ENCODE results near the gene RALGDS. TPM values are rescaled to one million over a fixed set of nuclear protein-coding genes. Genes with fewer than 3 reads are reported as not detected.

The RALGDS gene
- total and polyA plus RNA-seq, 2 of the 4 experiments (the other 2 are of a cell fraction), result 13.1 to 36.9 TPM

DNA sequence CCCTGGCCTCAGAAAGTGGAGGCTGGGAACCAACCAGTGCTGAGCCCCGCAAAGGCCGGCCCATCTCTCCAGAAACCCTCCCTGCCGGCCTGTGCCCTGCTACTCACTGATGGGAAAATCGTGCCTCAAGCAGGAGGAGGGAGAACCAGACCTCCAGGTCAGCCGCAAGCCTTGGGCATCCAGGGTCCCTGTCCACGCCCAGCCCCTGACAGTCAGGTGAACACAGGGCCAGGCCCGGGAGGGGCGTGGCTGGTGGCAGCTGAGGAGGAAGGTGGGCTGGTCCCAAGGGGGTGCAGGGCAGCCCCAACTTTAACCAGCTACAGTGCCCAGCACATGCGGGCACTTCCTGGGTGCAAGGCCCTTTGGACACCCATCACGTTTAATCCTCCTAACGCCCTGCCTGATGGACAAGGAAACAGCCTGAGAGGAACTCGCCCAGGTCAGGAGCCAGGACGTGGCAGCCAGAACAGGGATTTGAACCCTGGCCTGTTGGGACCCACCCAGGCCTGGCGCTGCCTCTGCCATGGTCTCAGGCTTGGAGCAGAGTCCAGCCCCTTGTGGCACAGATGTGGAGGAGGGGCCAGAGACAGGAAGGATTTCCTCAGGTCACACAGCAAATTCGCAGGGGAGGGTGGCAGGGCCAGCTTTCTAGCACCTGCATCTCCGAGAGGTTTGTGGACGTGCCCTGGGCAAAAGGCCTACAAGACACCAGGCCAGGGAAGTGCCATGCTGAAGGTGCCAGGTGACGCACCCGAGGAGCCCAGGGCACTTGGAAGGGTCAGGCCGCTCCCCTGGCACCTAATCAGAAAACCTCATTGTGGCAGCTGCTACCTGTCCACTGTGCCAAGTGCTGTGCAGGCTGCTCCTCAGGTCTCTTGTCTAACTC lies 4.5 kb downstream of the RALGDS start:
- Histone ChIP-seq H4K20me1 (ENCODE audit: insufficient read depth, low read length) (peaks cover 76% of the 10 kb centered on the region), H2BK120ac (ENCODE audit: low read depth, low read length) (no peak overlapping the region), H3K4ac (ENCODE audit: low read depth, low read length) (no peak overlapping the region), H2AFZ (replicated peaks; ENCODE audit: low read length, poor library complexity) (no peak overlapping the region), H2BK5ac (ENCODE audit: low read depth, low read length, poor library complexity, severe bottlenecking) (no peak overlapping the region), H3K4me2 (ENCODE audit: low read depth, low read length) (no peak overlapping the region), H3K27me3 (ENCODE audit: control insufficient read depth, insufficient read depth, low read length) (no peaks in the 10 kb centered on the region), H3K23ac (ENCODE audit: low read depth, low read length) (no peak overlapping the region), H3K4me1 (ENCODE audit: control insufficient read depth, insufficient read depth, low read length) (peaks cover 37% of the 10 kb centered on the region), H2AK9ac (replicated peaks; ENCODE audit: low read depth, low read length, poor library complexity) (peak overlapping the region; percentile 24), H3K79me1 (ENCODE audit: low read depth in 1 of 2, low read length in 2 of 2) (peaks cover 33 to 89% of the 10 kb centered on the region in 2 experiments), H4K91ac (ENCODE audit: insufficient read depth, low read depth, low read length) (no peak overlapping the region), H4K5ac (ENCODE audit: low read depth, low read length) (no peak overlapping the region), H3K27ac (ENCODE audit: insufficient read depth, low read length) (no peak overlapping the region), H2AK5ac (ENCODE audit: low read depth, low read length) (no peak overlapping the region), H2BK20ac (ENCODE audit: low read depth, low read length) (no peak overlapping the region), H3K18ac (ENCODE audit: low read depth, low read length) (no peak overlapping the region), H3K14ac (replicated peaks; ENCODE audit: low read depth, low read length) (no peak overlapping the region), H3K36me3 (ENCODE audit: control insufficient read depth, insufficient read depth, low read length) (0 out of 2 replicates have a peak, but pooled peaks cover 1% of the 10 kb centered on the region), H3K9me3 (ENCODE audit: control insufficient read depth, insufficient read depth, low read length) (no peaks in the 10 kb centered on the region), H4K8ac (ENCODE audit: low read depth in 2 of 2, low read length in 2 of 2) (no peak overlapping the region), H3K56ac (ENCODE audit: extremely low read depth, insufficient read depth, low read length) (no peak overlapping the region), H2BK15ac (ENCODE audit: low read depth, low read length) (no peak overlapping the region), H3K9me1 (ENCODE audit: insufficient read depth, low read length) (peaks cover 27% of the 10 kb centered on the region), H3K9ac (ENCODE audit: low read depth, low read length) (no peak overlapping the region), H3K4me3 (ENCODE audit: insufficient read depth, low read depth, low read length) (no peak overlapping the region)
- WGBS, 2 experiments (ENCODE audit: extremely low coverage in 2 of 2, insufficient read length in 1 of 2), result 96% methylated on average over 12 of the region's 20 CpGs; no CpG with 5 or more reads in 1 of the 2 experiments
- intact Hi-C loops (cut with micrococcal nuclease) (no loop called here), dilution Hi-C loops (cut with HindIII; ENCODE audit: low sequenced_read_pairs, unreplicated experiment) (no loop called here), in situ Hi-C loops (cut with MboI; ENCODE audit: low sequenced_read_pairs) (no loop called here)
- CTCF ChIA-PET, result interaction anchor here (0.7 kb wide), 1 partner anchor 28 kb away, joined by 3 read pairs; no protein-coding TSS in a partner anchor
- no peak for DNase-seq
- no peak for ATAC-seq (ENCODE audit: low read depth)
- POLR2A ChIA-PET (ENCODE audit: unreplicated experiment), result no interaction called here
- BruUV-seq (replicated peaks), result no TSS peak
- TF ChIP-seq, protein P1, sequence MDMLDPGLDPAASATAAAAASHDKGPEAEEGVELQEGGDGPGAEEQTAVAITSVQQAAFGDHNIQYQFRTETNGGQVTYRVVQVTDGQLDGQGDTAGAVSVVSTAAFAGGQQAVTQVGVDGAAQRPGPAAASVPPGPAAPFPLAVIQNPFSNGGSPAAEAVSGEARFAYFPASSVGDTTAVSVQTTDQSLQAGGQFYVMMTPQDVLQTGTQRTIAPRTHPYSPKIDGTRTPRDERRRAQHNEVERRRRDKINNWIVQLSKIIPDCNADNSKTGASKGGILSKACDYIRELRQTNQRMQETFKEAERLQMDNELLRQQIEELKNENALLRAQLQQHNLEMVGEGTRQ (IDR thresholded peaks at IDR 0.05; ENCODE audit: low read depth, low read length), result no peak
- TF ChIP-seq POLR2A (IDR thresholded peaks at IDR 0.05; ENCODE audit: low read depth, low read length) (no peak), MAFK (IDR thresholded peaks at IDR 0.05; ENCODE audit: low read depth, low read length) (no peak), RCOR1 (IDR thresholded peaks at IDR 0.05; ENCODE audit: insufficient replicate concordance, low read length) (no peak), MXI1 (IDR thresholded peaks at IDR 0.05; ENCODE audit: borderline replicate concordance, low read depth, low read length) (no peak), NFE2L2 (IDR thresholded peaks at IDR 0.05; ENCODE audit: low read depth, low read length) (no peak), CHD1 (IDR thresholded peaks at IDR 0.05; ENCODE audit: low read depth, low read length) (no peak), SMC3 (IDR thresholded peaks at IDR 0.05; ENCODE audit: low read depth, low read length) (no peak), BHLHE40 (IDR thresholded peaks at IDR 0.05; ENCODE audit: low read depth, low read length) (no peak), RFX5 (IDR thresholded peaks at IDR 0.05; ENCODE audit: low read depth, low read length) (no peak), CEBPB (IDR thresholded peaks at IDR 0.05; ENCODE audit: low read depth, low read length) (no peak), RAD21 (IDR thresholded peaks at IDR 0.05; ENCODE audit: low read length) (no peak), FOS (IDR thresholded peaks at IDR 0.05; ENCODE audit: low read depth, low read length) (no peak)
- TF ChIP-seq, protein P2, sequence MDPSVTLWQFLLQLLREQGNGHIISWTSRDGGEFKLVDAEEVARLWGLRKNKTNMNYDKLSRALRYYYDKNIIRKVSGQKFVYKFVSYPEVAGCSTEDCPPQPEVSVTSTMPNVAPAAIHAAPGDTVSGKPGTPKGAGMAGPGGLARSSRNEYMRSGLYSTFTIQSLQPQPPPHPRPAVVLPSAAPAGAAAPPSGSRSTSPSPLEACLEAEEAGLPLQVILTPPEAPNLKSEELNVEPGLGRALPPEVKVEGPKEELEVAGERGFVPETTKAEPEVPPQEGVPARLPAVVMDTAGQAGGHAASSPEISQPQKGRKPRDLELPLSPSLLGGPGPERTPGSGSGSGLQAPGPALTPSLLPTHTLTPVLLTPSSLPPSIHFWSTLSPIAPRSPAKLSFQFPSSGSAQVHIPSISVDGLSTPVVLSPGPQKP (IDR thresholded peaks at IDR 0.05; ENCODE audit: borderline replicate concordance, low read depth, low read length), result no peak
- TF ChIP-seq, protein P3, sequence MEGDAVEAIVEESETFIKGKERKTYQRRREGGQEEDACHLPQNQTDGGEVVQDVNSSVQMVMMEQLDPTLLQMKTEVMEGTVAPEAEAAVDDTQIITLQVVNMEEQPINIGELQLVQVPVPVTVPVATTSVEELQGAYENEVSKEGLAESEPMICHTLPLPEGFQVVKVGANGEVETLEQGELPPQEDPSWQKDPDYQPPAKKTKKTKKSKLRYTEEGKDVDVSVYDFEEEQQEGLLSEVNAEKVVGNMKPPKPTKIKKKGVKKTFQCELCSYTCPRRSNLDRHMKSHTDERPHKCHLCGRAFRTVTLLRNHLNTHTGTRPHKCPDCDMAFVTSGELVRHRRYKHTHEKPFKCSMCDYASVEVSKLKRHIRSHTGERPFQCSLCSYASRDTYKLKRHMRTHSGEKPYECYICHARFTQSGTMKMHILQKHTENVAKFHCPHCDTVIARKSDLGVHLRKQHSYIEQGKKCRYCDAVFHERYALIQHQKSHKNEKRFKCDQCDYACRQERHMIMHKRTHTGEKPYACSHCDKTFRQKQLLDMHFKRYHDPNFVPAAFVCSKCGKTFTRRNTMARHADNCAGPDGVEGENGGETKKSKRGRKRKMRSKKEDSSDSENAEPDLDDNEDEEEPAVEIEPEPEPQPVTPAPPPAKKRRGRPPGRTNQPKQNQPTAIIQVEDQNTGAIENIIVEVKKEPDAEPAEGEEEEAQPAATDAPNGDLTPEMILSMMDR (conservative IDR thresholded peaks at IDR 0.05; ENCODE audit: low read depth, low read length), result no peak

Data from IMR-90 (cell line).